Kidney glomerular epithelial cell (primary cell): ENCODE results near the gene MAPK11.

ENCODE experiments used
- DNase-seq: peaks from one replicate; lab custom pipeline; 2025; lab: John Stamatoyannopoulos, UW

Gene MAPK11

GRCh38 chr22:50269970-50270665 is at the start of gene MAPK11:
MAPK11 (minus strand) TSS chr22:50270380; CDS start chr22:50270292, 88 bp downstream.
- peak; percentile 54 for DNase-seq

- no peak for DNase-seq
Observed at GRCh38 chr22:50319503-50319951, 49.3 kb upstream of the MAPK11 start.

GRCh38 chr22:50318698-50319411 is 48.7 kb upstream of the MAPK11 start:
- no peak for DNase-seq

DNA sequence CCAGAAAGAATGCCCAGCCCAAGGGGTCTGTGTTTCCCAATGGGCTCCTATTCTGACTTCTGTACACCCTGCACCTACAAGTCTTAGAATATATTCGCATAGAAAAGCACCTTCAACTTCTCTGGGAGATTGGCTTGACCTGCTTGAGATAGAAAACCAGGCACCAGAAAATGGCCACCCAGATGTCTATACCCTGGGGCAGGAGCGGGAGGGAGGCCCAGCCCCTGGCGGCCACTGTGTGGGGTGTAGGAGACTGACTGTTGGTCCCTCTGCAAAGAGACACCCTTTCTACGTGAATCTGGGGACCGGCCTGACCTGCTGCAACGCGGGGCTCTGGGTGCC is 48.1 kb upstream of the MAPK11 start:
- no peak for DNase-seq

DNA sequence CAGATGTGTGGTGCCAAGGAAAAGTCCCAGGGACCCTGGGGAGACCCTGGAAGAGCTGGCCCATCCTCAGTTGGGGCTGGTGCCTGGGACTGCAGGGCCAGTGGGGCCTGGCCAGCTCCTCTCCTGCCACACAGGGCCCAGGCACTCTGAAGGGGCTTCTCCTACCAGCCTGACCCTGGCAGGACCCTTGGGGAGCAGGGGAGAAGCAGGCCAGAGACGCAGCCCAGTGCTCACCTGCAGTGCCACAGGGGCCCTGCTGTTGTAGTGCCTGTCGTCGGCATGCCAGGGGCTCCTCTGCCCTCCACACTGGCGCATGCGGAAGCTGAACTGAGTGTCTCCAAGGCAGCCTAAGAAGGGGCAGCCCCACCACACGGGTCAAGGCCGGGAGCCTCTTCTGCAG is 47.5 kb upstream of the MAPK11 start:
- no peak for DNase-seq

- no peak for DNase-seq
Observed at GRCh38 chr22:50317178-50317577, 47.0 kb upstream of the MAPK11 start.

DNA sequence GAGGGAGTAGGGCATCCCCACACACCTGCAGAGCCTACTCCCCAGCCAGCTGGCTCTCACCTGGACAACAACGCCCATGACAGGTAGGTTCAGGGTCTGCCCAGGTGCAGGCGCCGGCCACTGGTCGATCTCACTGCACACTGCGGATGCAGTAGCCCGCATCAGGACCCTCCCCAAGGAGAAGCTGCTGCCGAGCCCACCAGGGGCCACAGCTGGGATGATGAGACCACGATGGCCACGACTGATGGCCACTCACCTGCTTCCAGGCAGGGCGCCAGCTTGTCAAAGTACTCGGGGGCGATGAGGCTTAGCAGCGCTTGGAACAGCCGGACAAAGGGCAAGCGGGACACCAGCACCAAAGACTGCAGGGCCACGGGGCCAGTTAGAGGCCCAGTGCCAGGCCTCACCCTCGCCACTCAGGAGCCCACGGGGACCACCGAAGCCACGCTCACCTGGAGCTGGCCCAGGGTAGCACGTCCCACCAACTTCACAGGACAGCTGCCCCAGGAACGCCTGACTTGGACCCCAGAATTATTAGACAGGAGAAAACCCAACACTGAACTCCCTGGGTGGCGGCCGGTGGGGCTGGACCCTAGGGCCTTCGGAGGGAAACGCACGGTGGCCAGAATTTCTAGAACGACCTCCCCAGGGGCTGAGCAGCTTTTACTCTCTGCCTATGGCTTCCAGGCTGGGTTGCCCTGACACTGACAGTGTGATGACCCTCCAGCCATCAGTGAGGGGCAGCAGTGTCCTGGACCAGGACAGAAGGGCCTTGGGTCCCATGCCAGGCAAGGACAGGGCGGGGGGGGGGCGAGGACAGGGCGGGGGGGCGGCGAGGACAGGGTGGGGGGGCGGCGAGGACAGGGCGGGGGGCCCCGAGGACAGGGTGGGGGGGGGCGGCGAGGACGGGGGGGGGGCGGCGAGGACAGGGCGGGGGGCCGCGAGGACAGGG is 46.2 kb upstream of the MAPK11 start:
- no peak for DNase-seq

DNA sequence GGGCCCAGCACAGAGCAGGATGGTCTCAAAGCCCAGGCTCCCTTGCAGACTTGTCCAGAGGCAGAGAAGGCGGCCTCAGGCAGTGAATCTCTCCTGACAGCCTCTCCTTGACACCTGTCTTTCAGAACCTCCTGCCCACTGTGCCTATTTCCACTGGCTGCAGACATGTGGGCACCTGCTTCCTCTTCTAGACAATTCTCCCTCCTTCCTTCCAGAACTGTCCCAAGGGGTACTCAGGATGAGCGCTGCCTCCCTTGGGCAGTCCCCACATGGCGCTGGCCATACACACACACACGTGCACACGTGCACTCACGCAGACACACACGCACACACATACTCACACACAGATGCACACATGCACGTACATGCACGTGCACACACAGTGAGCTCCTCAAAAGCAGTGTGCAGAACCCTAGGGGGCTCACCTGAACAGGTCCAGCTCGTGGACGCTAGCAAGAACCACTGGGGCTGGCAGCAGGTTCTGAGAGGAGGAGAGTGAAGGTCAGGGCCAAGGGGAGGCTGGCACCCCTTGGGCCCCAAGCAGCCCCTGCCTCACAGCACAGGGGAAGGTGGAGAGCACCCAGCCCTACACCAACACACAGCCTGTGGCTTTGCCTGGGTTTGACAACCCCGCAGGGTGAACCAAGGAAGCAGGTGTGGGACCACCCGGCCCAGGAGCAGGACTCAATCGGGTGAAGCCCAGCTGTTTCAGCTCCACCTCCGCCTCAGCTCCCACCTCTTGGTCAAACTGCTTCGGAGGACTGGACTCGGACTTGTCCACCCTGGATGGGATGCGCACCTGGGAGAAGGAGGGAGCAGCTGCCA is 45.3 kb upstream of the MAPK11 start:
- no peak for DNase-seq

GRCh38 chr22:50314455-50315288 is 44.5 kb upstream of the MAPK11 start:
- no peak for DNase-seq

GRCh38 chr22:50314081-50314454 is 43.9 kb upstream of the MAPK11 start:
- DNase-seq, result no peak

- DNase-seq, result no peak
Observed at GRCh38 chr22:50313600-50313999, 43.4 kb upstream of the MAPK11 start.

- DNase-seq, result no peak
Observed at GRCh38 chr22:50313021-50313420, 42.8 kb upstream of the MAPK11 start.

DNA sequence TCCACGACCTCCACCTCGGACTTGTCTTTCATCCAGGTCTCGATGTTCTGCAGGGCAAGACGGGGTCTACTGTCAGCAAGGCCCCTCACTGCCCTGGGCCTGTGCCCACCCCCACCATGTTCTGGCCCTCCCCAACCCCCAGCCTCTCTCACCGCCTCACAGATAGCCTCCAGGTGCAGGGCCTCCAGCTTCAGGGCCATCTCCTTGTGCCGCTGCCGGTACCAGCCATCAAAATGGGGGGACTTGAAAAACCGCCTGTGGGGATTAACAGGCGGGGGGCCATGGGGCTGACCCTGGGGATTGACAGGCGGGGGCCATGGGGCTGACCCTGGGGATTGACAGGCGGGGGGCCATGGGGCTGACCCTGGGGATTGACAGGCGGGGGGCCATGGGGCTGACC is 42.2 kb upstream of the MAPK11 start:
- DNase-seq, result no peak

DNA sequence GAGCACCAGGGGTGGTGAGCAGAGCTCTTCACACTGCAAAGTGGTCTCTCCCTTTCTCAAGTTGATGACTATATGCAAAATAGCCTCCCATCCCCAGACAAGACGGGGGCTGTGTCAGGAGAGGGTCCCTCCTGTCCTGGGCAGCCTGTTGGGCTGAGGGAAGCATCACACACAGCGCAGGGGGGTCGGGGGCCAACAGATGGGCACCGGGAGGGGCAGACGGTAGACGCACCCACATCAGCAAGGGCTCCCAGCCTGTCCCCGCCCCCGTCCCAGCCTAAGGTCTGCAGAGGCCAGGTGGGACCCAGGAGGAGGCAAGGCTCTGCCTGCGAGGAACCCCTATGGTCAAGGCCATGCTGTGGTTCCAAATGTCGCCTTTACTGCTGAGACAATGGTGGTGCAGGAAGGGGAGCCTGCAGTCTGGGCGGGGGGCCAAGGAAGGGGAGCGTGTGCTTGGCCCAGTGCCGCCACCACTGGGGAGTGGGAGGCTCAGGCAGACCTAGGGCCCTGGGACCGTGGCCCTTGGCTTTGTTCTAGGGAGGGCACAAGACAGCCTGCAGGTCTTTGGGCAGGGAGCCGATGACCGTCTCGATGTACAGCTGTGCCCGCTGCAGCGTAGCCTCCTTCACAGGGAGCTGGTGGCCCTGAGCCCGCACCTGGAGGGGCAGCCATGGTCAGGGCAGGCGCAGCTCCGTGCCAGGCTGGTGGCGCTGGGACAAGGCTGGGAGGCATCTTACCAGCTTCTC is 41.6 kb upstream of the MAPK11 start:
- no peak for DNase-seq

GRCh38 chr22:50310949-50311444 is 40.8 kb upstream of the MAPK11 start:
- DNase-seq, result no peak

GRCh38 chr22:50310031-50310722 is 40.0 kb upstream of the MAPK11 start:
- no peak for DNase-seq

- DNase-seq, result no peak
Observed at GRCh38 chr22:50309601-50309991, 39.4 kb upstream of the MAPK11 start.

DNA sequence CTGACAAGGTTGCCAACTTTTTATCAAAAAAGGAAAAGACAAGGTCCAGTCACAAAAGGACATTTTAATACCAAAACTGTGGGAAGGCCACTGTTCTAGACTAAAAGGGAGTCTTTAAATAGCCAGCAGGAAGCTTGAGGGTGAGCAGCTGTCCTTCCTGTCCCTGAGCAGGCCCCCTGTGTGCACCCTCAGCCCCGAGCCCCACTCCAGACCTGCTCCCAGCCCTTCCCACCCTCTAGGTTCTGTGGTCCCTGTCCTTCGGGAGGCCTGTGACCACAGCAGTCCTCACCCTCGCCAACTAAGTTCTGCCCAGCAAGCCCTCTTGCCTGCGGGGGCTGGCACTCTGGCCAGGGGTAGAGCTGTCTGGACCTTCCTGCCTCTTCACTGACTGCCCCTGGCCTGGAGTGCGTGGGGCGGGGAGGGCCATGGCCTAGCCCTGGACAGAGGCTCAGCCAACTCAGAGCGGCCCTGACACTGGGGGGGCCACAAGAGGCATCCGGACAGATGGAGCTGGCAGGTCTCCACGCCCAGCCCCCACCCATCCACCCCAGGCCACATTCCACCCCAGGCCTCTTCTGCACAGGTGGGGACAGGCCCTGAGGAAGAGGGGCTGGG is 38.9 kb upstream of the MAPK11 start:
- no peak for DNase-seq

DNA sequence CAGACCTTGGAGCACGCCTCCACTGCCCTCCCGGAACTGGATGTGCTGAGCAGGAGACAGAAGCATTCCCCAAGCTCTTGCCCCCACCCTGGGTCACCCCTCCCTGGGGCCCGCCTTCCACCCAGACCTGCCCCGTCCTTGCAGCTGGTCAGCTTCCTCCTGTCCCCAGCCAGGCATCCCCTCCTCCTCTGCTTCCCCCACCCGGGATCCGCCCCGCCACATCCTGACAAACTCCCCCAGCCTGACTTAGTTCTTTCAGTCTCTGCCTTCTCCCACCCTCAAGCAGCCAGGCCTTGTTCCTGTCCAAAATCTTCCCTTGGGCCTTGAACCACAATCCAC is 38.4 kb upstream of the MAPK11 start:
- DNase-seq, result peak; percentile 26
